GM12872 (cell line): ENCODE results near the gene CDC23.

Experiments
- CTCF ChIP-seq: IDR thresholded peaks from 3 replicates; pipeline ENCODE4 v1.5.1; 2011; ENCODE audit warnings: low read depth, mild to moderate bottlenecking, low read length, moderate library complexity; ENCODE audit not compliant: insufficient read depth

The CDC23 gene

GRCh38 chr5:138213161-138214029 lies at the start of gene CDC23:
Gene CDC23 (minus strand): TSS chr5:138213323. CDS start chr5:138213312, 11 bp downstream.
- no peak for TF ChIP-seq CTCF

- TF ChIP-seq CTCF = no peak
Observed at GRCh38 chr5:138258704-138259292, 45.7 kb upstream of the CDC23 start.

- TF ChIP-seq CTCF = no peak
Observed at GRCh38 chr5:138257583-138257982, 44.5 kb upstream of the CDC23 start.

- no peak for TF ChIP-seq CTCF
Observed at GRCh38 chr5:138252944-138253343, 39.8 kb upstream of the CDC23 start.

- TF ChIP-seq CTCF = no peak
Observed at GRCh38 chr5:138246822-138247221, 33.7 kb upstream of the CDC23 start.

GRCh38 chr5:138246334-138246733 lies 33.2 kb upstream of the CDC23 start:
- no peak for TF ChIP-seq CTCF

- no peak for TF ChIP-seq CTCF
Observed at GRCh38 chr5:138245717-138246116, 32.6 kb upstream of the CDC23 start.
